ENCODE results near the gene CCDC186. TPM values are rescaled to one million over a fixed set of nuclear protein-coding genes. Genes with fewer than 3 reads are reported as not detected.

CCDC186 gene
- total and polyA plus RNA-seq, 3 donors from 2014 or later: 5.3 to 39.8 (median 30.8) TPM

DNA sequence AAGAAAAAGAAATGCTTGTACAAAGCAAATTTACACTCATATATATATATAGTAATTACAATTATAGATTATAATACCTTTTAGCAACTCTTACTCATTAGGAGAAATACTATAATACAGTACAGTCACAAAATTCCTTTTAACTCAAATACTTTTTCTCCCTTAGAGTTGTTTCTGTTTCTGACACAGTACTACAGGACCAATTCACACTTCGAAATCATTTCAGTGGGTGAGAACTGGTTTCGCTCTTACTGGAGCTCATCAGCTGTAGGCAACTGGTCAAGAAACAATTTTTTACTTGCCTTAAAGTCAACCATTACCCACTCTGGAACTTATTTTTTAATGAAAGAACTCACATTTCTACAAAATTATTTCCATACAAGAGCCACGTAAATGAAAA lies 6.0 kb downstream of the CCDC186 start:
- H3K4me1 ChIP-seq: peaks cover 14% of the 10 kb centered on the region
- H3K9me3 ChIP-seq: no peaks in the 10 kb centered on the region
- no peaks in the 10 kb centered on the region for H3K27me3 ChIP-seq
- DNase-seq: no peak
- TF ChIP-seq, protein P1, sequence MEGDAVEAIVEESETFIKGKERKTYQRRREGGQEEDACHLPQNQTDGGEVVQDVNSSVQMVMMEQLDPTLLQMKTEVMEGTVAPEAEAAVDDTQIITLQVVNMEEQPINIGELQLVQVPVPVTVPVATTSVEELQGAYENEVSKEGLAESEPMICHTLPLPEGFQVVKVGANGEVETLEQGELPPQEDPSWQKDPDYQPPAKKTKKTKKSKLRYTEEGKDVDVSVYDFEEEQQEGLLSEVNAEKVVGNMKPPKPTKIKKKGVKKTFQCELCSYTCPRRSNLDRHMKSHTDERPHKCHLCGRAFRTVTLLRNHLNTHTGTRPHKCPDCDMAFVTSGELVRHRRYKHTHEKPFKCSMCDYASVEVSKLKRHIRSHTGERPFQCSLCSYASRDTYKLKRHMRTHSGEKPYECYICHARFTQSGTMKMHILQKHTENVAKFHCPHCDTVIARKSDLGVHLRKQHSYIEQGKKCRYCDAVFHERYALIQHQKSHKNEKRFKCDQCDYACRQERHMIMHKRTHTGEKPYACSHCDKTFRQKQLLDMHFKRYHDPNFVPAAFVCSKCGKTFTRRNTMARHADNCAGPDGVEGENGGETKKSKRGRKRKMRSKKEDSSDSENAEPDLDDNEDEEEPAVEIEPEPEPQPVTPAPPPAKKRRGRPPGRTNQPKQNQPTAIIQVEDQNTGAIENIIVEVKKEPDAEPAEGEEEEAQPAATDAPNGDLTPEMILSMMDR (IDR thresholded peaks at IDR 0.05): no peak
- TF ChIP-seq POLR2A (IDR thresholded peaks at IDR 0.05): no peak
- H3K36me3 ChIP-seq (ENCODE audit: low read depth, missing control alignments): no peaks in the 10 kb centered on the region
- no peak overlapping the region for H3K27ac ChIP-seq
- intact Hi-C loops (cut with DNase I; ENCODE audit: low total_unique reads): no loop called here
- 88 to 91% methylated on average over 3 of the region's 3 CpGs for WGBS, 2 donors
- H3K4me3 ChIP-seq: no peak overlapping the region

DNA sequence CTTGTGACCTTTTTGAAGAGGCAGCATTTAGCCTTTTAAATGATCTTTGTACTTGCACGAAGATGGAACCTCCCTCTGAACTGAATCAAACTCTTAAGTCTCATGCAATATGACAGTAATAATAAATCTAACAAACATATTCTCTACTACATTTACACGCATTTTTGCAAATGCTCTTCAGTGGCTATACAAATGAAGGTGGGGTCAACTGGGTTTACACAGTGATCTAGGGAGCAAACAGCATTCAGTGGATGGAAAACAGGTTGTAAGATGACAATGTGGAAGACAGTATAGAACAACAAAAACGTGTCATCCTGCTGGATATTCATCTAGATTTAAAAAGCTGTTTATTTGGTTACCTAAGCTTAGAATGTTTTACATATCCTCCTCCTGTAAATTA lies 7.5 kb downstream of the CCDC186 start:
- Histone ChIP-seq H3K4me3 (no peak overlapping the region), H3K36me3 (ENCODE audit: low read depth, missing control alignments) (no peaks in the 10 kb centered on the region), H3K27me3 (no peaks in the 10 kb centered on the region), H3K4me1 (peaks cover 6% of the 10 kb centered on the region), H3K27ac (no peak overlapping the region), H3K9me3 (no peaks in the 10 kb centered on the region)
- TF ChIP-seq POLR2A (IDR thresholded peaks at IDR 0.05): no peak
- DNase-seq: no peak
- 46 to 60% methylated on average over 3 of the region's 3 CpGs for WGBS, 2 donors
- intact Hi-C loops (cut with DNase I; ENCODE audit: low total_unique reads): no loop called here

DNA sequence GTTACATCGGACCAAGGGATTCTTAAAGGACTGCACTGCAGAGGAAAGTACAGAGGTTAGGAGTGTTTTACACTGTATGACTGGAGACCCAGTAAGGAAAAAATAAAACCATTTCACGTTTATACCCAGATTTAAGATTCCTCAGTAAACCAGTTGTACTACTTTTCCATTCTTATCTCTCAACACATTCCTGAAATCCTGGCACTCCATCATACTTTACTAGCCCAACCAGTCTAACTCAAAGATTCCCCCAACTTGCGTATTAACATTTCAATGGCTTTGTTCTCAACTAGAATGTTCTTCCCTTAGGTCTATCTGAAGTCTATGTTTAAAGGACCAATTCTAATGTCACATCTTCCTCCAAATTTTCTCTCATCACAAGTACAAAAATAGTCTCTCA lies 8.0 kb downstream of the CCDC186 start:
- no peak for TF ChIP-seq POLR2A (IDR thresholded peaks at IDR 0.05)
- TF ChIP-seq, protein P1 (IDR thresholded peaks at IDR 0.05): no peak
- H3K4me3 ChIP-seq: no peak overlapping the region
- H3K27me3 ChIP-seq: no peaks in the 10 kb centered on the region
- no peaks in the 10 kb centered on the region for H3K9me3 ChIP-seq
- intact Hi-C loops (cut with DNase I; ENCODE audit: low total_unique reads): no loop called here
- peaks cover 6% of the 10 kb centered on the region for H3K4me1 ChIP-seq
- no peak for DNase-seq
- peak overlapping the region in 1 of 2 donors; percentile 9 for H3K27ac ChIP-seq
- no peaks in the 10 kb centered on the region for H3K36me3 ChIP-seq (ENCODE audit: low read depth, missing control alignments)
- WGBS, 2 donors: 46 to 60% methylated on average over 3 of the region's 3 CpGs

DNA sequence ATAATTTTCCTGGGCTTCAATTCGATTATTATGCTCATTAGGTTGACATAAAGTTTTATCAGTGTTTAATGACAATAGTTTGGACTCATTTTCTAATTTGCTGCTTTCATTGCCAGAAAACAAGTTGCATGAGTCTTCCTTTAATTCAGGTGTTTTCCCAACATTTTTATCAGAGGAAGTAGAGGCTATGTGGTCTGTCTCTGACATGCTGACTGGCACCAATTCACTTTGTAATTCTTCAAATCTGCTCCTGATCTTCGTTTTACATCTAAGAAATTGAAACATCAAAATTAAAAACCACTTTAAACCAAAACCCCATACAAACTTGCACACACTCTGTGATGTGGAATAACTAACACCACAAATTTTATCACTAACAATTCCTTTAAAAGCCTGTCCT lies 10.9 kb downstream of the CCDC186 start:
- no peak for DNase-seq
- no peaks in the 10 kb centered on the region for H3K36me3 ChIP-seq (ENCODE audit: low read depth, missing control alignments)
- TF ChIP-seq POLR2A (IDR thresholded peaks at IDR 0.05): no peak
- TF ChIP-seq, protein P1 (IDR thresholded peaks at IDR 0.05): no peak
- 22 to 47% methylated on average over 2 of the region's 2 CpGs for WGBS, 2 donors
- H3K27me3 ChIP-seq: no peaks in the 10 kb centered on the region
- H3K4me1 ChIP-seq: peaks cover 6% of the 10 kb centered on the region
- intact Hi-C loops (cut with DNase I; ENCODE audit: low total_unique reads): no loop called here
- H3K9me3 ChIP-seq: no peaks in the 10 kb centered on the region
- peak overlapping the region; percentile 6 to 64 for H3K27ac ChIP-seq
- H3K4me3 ChIP-seq: no peak overlapping the region

DNA sequence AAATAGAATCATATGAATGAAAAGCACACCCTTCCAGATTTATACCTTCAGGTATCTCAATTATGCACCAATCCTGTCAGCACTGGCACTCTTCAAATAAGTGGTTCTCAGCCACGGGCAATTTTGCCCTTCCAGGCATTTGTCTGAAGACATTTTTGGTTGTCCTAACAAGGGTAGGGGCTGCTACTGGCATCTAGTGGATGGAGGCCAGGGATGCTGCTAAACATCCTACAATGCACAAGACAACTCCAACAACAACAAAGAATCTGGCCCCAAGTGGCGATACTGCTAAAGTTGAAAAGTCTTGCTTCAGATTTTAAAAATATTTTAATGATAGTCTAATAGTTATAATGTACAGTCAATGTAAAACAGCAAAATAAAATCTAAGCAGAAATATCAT lies 16.1 kb downstream of the CCDC186 start:
- H3K4me3 ChIP-seq: no peak overlapping the region
- no peak overlapping the region for H3K27ac ChIP-seq
- 88 to 89% methylated on average over 2 of the region's 2 CpGs for WGBS, 2 donors
- H3K4me1 ChIP-seq: no peaks in the 10 kb centered on the region
- TF ChIP-seq POLR2A (IDR thresholded peaks at IDR 0.05): no peak
- TF ChIP-seq, protein P1 (IDR thresholded peaks at IDR 0.05): no peak
- no peaks in the 10 kb centered on the region for H3K36me3 ChIP-seq (ENCODE audit: low read depth, missing control alignments)
- no peaks in the 10 kb centered on the region for H3K27me3 ChIP-seq
- intact Hi-C loops (cut with DNase I; ENCODE audit: low total_unique reads): no loop called here
- no peak for DNase-seq
- H3K9me3 ChIP-seq: no peaks in the 10 kb centered on the region

All from testis (tissue), 3 donors.